EL (cell line): ENCODE measurements around the gene CLDN5.
A peak's percentile ranks its signal among the peaks of the same experiment; 100 is the strongest.

Source experiments
- DNase-seq: peaks from one replicate; pipeline ENCODE4 v3.0.0-alpha.2; 2016

The CLDN5 gene

GRCh38 chr22:19478901-19479354 is 45.3 kb downstream of the CLDN5 start, which contains the start of gene UFD1:
Gene UFD1 (minus strand): TSS chr22:19479193. CDS start chr22:19479085, 108 bp downstream.
- peak; percentile 82 for DNase-seq

DNA sequence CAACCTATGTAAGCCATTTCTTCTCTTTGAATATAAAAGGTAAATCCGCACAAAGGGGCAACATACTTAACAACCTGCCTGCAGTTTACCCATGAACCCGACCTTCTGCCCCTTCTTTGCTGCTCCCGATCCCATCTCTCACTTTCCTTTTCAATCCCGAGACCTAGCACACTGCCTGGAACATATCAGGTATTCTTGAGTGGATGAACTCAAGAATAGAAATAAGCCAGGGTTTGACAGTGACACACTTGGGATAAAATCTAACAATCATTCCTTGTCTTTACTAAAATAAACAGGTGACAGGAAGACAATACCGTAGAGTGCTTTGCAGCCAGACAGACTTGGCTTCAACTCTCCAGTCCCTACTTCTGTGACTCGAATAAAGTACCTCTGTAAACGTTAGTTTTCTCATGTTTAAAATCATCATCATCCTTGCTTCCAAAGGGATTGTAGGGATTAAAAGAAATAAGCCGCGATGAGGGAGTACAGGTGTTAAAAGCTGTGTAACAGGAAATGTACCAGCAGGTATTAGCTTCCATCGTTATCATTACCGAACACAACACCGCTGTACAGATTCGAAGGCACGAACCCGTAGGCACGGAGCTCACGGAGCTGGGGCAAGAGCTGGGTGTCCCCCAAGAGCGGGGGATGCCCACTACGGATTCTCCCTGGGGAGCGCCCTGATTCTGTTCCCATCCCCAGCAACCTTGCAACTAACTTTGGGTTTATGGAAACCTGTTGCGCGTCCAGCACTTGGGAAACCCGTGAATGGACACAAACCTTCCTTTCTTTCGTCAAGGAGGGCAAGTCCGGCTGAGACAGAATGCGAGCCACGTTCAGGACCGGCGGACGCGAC is 45.9 kb downstream of the CLDN5 start:
- no peak for DNase-seq

GRCh38 chr22:19477321-19478044 is 46.7 kb downstream of the CLDN5 start:
- peak; percentile 25 for DNase-seq

GRCh38 chr22:19476023-19476422 is 48.2 kb downstream of the CLDN5 start:
- DNase-seq, result no peak

- no peak for DNase-seq
Measured at GRCh38 chr22:19473578-19473977, 50.6 kb downstream of the CLDN5 start.
